Spleen (tissue), 11 donors: ENCODE measurements around the gene GPR35. TPM values are rescaled to one million over a fixed set of nuclear protein-coding genes. Genes with fewer than 3 reads are reported as not detected.

Source experiments
- DNase-seq: peaks from one replicate; pipeline ENCODE4 v3.0.0-alpha.2; 2020
- H3K27ac ChIP-seq, 8 donors: fragments of 200-600 bp; sonication (generic) in 7 of 8; 1 replicate in 4 of 8; 2 replicates in 4 of 8; pipeline versions ENCODE4 v1.5.0 to v1.8.0; 2016 to 2021; ENCODE audit warnings: inconsistent platforms in 4 of 8, mild to moderate bottlenecking in 4 of 8, moderate library complexity in 1 of 8
- H3K27me3 ChIP-seq, 7 donors: fragments of 200-600 bp; sonication (generic) in 6 of 7; replicated peaks in 1 of 7; 1 replicate in 4 of 7; 2 replicates in 3 of 7; pipeline versions ENCODE4 v1.5.0 to v1.8.0; 2016 to 2021; ENCODE audit warnings: inconsistent platforms in 3 of 7, mild to moderate bottlenecking in 1 of 7
- H3K36me3 ChIP-seq, 6 donors: fragments of 200-600 bp; sonication (generic) in 5 of 6; 1 replicate in 4 of 6; 2 replicates in 2 of 6; pipeline versions ENCODE4 v1.5.0 to v1.8.0; 2016 to 2021; ENCODE audit warnings: inconsistent platforms in 2 of 6
- H3K4me1 ChIP-seq, 6 donors: fragments of 200-600 bp; sonication (generic) in 5 of 6; 1 replicate in 3 of 6; 2 replicates in 3 of 6; pipeline versions ENCODE4 v1.5.0 to v1.8.0; 2016 to 2021; ENCODE audit warnings: inconsistent platforms in 3 of 6
- H3K4me3 ChIP-seq, 8 donors: fragments of 200-600 bp; sonication (generic) in 7 of 8; 1 replicate in 4 of 8; 2 replicates in 4 of 8; pipeline versions ENCODE4 v1.5.0 to v1.8.0; 2016 to 2021; ENCODE audit warnings: inconsistent platforms in 4 of 8, mild to moderate bottlenecking in 4 of 8, moderate library complexity in 2 of 8
- H3K9me3 ChIP-seq, 8 donors: fragments of 200-600 bp; sonication (generic) in 7 of 8; 1 replicate in 4 of 8; 2 replicates in 4 of 8; pipeline versions ENCODE4 v1.5.0 to v1.8.0; 2016 to 2021; ENCODE audit warnings: inconsistent platforms in 4 of 8
- POLR2A ChIP-seq, 3 donors: fragments of 450-650 bp; IDR thresholded peaks; one replicate each; pipeline ENCODE4 v1.5.1; 2017; ENCODE audit warnings: antibody characterized with exemption in 3 of 3, mild to moderate bottlenecking in 1 of 3
- POLR2AphosphoS5 ChIP-seq, 3 donors: sonication (generic); formaldehyde crosslinking; IDR thresholded peaks; one replicate each; pipeline ENCODE4 v1.5.1; 2017; ENCODE audit warnings: antibody characterized with exemption in 3 of 3
- WGBS, 5 donors: extraction: QIAGEN DNeasy Blood & Tissue Kit in 3 of 5; methylation state at CpG; one replicate each; pipeline versions ENCODE4 v1.1.5 to v1.1.7; 2013 to 2018; 5-methylcytosine and 5-hydroxymethylcytosine counted together
- intact Hi-C: fragments of 100-400 bp; cut with DNase I; formaldehyde crosslinking; loops from one replicate; pipeline ENCODE4 v1.15.0; 2023; ENCODE audit warnings: low total_unique reads
- polyA plus RNA-seq, 3 donors: library from polyadenylated mRNA; stranded (reverse); fragments of 200-250 nt; gene quantifications; one replicate each; pipeline ENCODE4 v1.2.1, GENCODE V29; 2013
- total RNA-seq, 7 donors: library from RNA; depleted of rRNA in 3 of 7; stranded (reverse); fragments of >200 nt in 3 of 7; fragmentation: NEBNext Ultra II Directional in 4 of 7; extraction: Animal tissue kit (Norgen Biotek cat#: 25700) in 4 of 7; gene quantifications; one replicate each; pipeline versions ENCODE4 v1.1.0 to v1.2.1, GENCODE V29; 2016 to 2021
- TF ChIP-seq, protein P1 (sequence below), 11 experiments: fragments of 200-600 bp in 7 of 11; fragments of 450-650 bp in 4 of 11; sonication (generic) in 4 of 11; IDR thresholded peaks in 8 of 11; conservative IDR thresholded peaks in 3 of 11; 1 replicate in 7 of 11; 2 replicates in 4 of 11; pipeline versions ENCODE4 v1.4.0 to v1.8.0; 2016 to 2021; ENCODE audit warnings: antibody characterized with exemption in 11 of 11, inconsistent platforms in 4 of 11, mild to moderate bottlenecking in 1 of 11
- donor health status: healthy with polysubstance abuse.
- donor health status: DM: no; HTN: no; CAD: no; lungs with moderate emphysema.
- donor health status: DM: no; HTN: no; CAD: no.
- donor health status: Bipolar disorder and iron deficiency.
- donor health status: healthy.
- donor health status: DM: no; HTN: no; CAD: no.
- donor health status: DM: yes; HTN: yes; CAD: no.

Gene GPR35
- total and polyA plus RNA-seq, 10 donors, result 7.4 to 25.3 (median 18.3) TPM

DNA sequence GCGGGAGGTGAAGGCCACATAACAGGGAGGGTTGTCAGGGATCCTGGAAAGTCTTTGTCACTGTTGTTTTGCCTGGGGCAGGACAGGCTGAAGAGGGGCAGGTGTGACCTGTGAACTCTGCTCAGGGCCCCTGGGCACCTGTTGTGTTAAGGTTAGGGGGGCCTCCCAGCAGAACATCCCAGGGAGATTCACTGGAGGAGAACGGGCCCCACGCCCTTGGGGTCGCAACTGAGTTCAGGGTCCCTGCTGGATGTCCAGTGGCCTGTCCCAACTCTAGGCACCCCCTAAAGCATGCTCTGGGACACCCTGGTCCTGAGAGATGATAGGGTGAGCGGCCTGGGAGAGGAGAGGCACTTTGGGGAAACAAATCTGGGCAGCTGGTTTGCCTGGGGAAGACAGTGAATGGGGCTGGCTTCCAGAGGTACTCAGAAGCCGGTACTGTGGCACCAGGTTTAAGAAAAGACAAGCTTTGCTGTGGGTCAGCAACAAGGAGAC is 22.9 kb downstream of the GPR35 start:
- WGBS, 5 donors, result 71 to 86% (median 80%) methylated on average over 6 of the region's 6 CpGs
- Histone ChIP-seq H3K27me3 (peaks cover 0 to 88% (median 30%) of the 10 kb centered on the region in 7 donors), H3K4me1 (no peaks in the 10 kb centered on the region), H3K36me3 (no peaks in the 10 kb centered on the region), H3K4me3 (no peak overlapping the region), H3K27ac (no peak overlapping the region), H3K9me3 (peaks cover 0 to 3% (median 0%) of the 10 kb centered on the region in 8 donors)
- intact Hi-C loops, result no loop called here
- no peak for TF ChIP-seq POLR2AphosphoS5 (IDR thresholded peaks at IDR 0.05)
- DNase-seq, result no peak

DNA sequence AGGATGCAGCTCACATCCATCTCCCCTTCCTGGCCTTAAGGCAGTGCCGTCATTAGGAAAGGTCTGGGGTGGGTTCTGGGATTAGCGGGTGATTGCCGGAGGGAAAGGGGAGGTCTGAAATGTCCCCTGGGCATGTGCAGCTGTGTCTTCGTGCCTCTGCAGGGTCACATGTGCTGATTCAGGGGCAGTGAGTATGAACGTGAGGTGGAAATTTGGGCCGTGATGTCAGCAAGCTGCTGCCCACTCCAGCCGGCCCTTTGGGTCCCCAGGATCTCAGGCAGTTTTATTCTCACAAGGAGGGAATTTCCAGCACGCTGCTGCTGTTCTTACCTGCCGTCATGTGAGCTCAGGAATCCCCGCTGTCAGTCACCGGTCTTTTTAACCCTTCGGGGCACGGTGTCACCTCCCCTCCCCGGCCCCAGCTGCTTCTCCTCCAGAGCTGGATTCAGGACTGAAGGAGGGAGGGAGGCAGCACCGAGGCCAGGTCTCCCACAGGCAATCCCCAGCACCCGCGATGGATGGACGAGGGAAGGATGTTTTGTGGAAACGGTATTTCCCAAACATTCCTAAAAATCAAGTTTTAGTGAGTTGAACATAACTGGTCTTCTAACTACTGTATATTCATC is 23.5 kb downstream of the GPR35 start:
- no peak for DNase-seq
- no peak overlapping the region for H3K4me3 ChIP-seq
- peaks cover 0 to 3% (median 0%) of the 10 kb centered on the region in 8 donors for H3K9me3 ChIP-seq
- H3K27ac ChIP-seq, result no peak overlapping the region
- no peaks in the 10 kb centered on the region for H3K4me1 ChIP-seq
- intact Hi-C loops, result no loop called here
- no peak for TF ChIP-seq POLR2AphosphoS5 (IDR thresholded peaks at IDR 0.05)
- TF ChIP-seq, protein P1, sequence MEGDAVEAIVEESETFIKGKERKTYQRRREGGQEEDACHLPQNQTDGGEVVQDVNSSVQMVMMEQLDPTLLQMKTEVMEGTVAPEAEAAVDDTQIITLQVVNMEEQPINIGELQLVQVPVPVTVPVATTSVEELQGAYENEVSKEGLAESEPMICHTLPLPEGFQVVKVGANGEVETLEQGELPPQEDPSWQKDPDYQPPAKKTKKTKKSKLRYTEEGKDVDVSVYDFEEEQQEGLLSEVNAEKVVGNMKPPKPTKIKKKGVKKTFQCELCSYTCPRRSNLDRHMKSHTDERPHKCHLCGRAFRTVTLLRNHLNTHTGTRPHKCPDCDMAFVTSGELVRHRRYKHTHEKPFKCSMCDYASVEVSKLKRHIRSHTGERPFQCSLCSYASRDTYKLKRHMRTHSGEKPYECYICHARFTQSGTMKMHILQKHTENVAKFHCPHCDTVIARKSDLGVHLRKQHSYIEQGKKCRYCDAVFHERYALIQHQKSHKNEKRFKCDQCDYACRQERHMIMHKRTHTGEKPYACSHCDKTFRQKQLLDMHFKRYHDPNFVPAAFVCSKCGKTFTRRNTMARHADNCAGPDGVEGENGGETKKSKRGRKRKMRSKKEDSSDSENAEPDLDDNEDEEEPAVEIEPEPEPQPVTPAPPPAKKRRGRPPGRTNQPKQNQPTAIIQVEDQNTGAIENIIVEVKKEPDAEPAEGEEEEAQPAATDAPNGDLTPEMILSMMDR (IDR thresholded peaks at IDR 0.05 in 8 of 11, conservative IDR thresholded peaks at IDR 0.05 in 3 of 11), result no peak
- TF ChIP-seq POLR2A (IDR thresholded peaks at IDR 0.05), result no peak
- peaks cover 0 to 89% (median 30%) of the 10 kb centered on the region in 7 donors for H3K27me3 ChIP-seq
- 37 to 49% (median 43%) methylated on average over 19 of the region's 19 CpGs for WGBS, 5 donors
- no peaks in the 10 kb centered on the region for H3K36me3 ChIP-seq

DNA sequence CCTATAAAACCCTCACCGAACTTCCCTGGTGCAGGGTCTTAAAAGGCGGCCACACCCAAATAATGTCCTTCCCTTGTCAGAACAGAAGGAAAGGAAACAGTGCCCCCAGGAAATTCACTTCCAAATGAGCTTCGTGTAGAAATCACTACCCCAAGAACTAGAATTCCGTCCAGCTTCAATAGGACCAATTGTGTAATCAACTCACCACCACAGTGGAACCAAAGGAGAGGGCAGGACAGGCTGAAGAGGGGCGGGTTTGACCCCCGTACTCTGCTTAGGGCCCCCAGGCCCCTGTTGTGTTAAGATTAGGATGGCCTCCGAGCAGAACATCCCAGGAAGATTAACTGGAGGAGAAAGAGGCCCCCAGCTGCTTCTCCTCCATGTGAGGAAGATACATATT is 24.1 kb downstream of the GPR35 start:
- H3K27me3 ChIP-seq, result peaks cover 0 to 92% (median 30%) of the 10 kb centered on the region in 7 donors

DNA sequence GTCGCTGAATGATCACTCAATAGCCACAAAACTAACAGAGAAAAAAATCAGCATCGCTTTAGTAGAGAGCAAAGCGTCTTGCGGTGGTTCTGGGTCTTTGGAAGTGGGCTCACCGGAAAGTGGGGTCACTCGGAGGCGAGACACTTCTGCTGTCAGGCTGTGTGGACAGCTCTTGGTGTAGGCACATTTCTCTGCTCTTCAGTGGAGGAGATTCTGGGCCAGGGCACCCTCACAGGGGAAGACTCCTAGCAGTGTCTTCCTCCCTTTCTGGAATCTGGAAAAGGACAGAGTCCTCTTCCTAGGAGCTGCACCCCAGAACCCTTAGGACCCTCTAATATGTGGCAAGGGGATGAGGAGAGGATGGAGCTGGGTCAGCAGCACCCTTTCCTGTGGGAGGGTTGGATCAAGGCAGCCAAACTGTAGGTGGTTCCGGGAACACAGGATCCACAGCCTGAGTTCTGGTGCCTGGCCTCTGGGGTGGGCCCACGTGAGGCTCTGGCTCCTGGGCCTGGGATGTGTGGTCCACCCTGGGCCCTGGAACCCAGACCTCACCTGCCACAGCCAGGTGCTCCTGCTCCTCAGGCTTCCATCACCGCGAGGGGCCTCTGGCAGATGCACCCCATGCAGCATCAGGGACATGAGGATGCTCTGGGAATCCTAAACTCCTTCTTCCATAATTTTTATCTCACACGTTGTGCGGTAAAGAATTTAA is 25.1 kb downstream of the GPR35 start:
- 89 to 92% (median 91%) methylated on average over 12 to 13 of the region's 13 CpGs for WGBS, 5 donors
- H3K4me1 ChIP-seq, result no peaks in the 10 kb centered on the region
- no peak overlapping the region for H3K4me3 ChIP-seq
- DNase-seq, result no peak
- peaks cover 0 to 3% (median 0%) of the 10 kb centered on the region in 8 donors for H3K9me3 ChIP-seq
- intact Hi-C loops, result no loop called here
- TF ChIP-seq POLR2AphosphoS5 (IDR thresholded peaks at IDR 0.05) (no peak), POLR2A (IDR thresholded peaks at IDR 0.05) (no peak)
- TF ChIP-seq, protein P1 (IDR thresholded peaks at IDR 0.05 in 8 of 11, conservative IDR thresholded peaks at IDR 0.05 in 3 of 11), result no peak
- H3K27ac ChIP-seq, result no peak overlapping the region
- H3K27me3 ChIP-seq, result peaks cover 0 to 92% (median 22%) of the 10 kb centered on the region in 7 donors
- no peaks in the 10 kb centered on the region for H3K36me3 ChIP-seq

More for the DNA sequence above, 24.1 kb downstream of the GPR35 start:
- Histone ChIP-seq H3K36me3 (no peaks in the 10 kb centered on the region), H3K9me3 (peaks cover 0 to 3% (median 0%) of the 10 kb centered on the region in 8 donors), H3K27ac (no peak overlapping the region), H3K4me1 (no peaks in the 10 kb centered on the region), H3K4me3 (no peak overlapping the region)
- 59 to 75% (median 68%) methylated on average over 7 of the region's 7 CpGs for WGBS, 5 donors
- DNase-seq, result no peak
- intact Hi-C loops, result no loop called here
- TF ChIP-seq POLR2AphosphoS5 (IDR thresholded peaks at IDR 0.05) (no peak), POLR2A (IDR thresholded peaks at IDR 0.05) (no peak)
- TF ChIP-seq, protein P1 (IDR thresholded peaks at IDR 0.05 in 8 of 11, conservative IDR thresholded peaks at IDR 0.05 in 3 of 11), result no peak
